Cardiac muscle cell (in vitro differentiated cells and primary cell): Measurements from ENCODE around the gene RPS6KA3. TPM values are rescaled to one million over a fixed set of nuclear protein-coding genes. Genes with fewer than 3 reads are reported as not detected.

ENCODE experiments used
- DNase-seq, 2 donors: peaks; one replicate each; pipeline versions ENCODE4 v3.0.0 to v3.0.0-alpha.2; 2010 to 2017; ENCODE audit warnings: low read depth in 1 of 2, low spot score in 1 of 2
- H3K27ac ChIP-seq: fragments of 200-600 bp; sonication (generic); 2 replicates; pipeline ENCODE4 v1.5.1; 2016
- H3K27me3 ChIP-seq: fragments of 200-600 bp; sonication (generic); 2 replicates; pipeline ENCODE4 v1.6.0; 2016; ENCODE audit warnings: control low read depth
- H3K36me3 ChIP-seq: fragments of 200-600 bp; sonication (generic); 2 replicates; pipeline ENCODE4 v1.5.1; 2016; ENCODE audit warnings: control low read depth
- H3K4me1 ChIP-seq: fragments of 200-600 bp; sonication (generic); 2 replicates; pipeline ENCODE4 v1.8.1; 2017; ENCODE audit warnings: low read depth, mild to moderate bottlenecking, mixed run types
- H3K4me3 ChIP-seq: fragments of 200-600 bp; sonication (generic); 2 replicates; pipeline ENCODE4 v1.5.1; 2016; ENCODE audit warnings: mild to moderate bottlenecking
- H3K9me3 ChIP-seq: fragments of 200-600 bp; sonication (generic); 2 replicates; pipeline ENCODE4 v1.5.1; 2017; ENCODE audit warnings: low read depth, mild to moderate bottlenecking, control low read depth
- polyA plus RNA-seq: library from polyadenylated mRNA; unstranded; fragments of >200 nt; fragmentation: Nextera tagmentation; extraction: Ambion mirVana; gene quantifications from 2 replicates; pipeline ENCODE4 v1.2.1, GENCODE V29; 2016
- total RNA-seq: library from RNA; depleted of rRNA; stranded (reverse); fragments of >200 nt; gene quantifications from 2 replicates; pipeline ENCODE4 v1.2.3, GENCODE V29; 2016
- TF ChIP-seq, protein P1 (sequence below): IDR thresholded peaks from 2 replicates; pipeline ENCODE4 v1.5.1; 2012; ENCODE audit warnings: low read depth, mild to moderate bottlenecking, low read length

The RPS6KA3 gene
- total and polyA plus RNA-seq, 2 experiments from 2014 or later: 5.3 to 7.1 TPM

DNA sequence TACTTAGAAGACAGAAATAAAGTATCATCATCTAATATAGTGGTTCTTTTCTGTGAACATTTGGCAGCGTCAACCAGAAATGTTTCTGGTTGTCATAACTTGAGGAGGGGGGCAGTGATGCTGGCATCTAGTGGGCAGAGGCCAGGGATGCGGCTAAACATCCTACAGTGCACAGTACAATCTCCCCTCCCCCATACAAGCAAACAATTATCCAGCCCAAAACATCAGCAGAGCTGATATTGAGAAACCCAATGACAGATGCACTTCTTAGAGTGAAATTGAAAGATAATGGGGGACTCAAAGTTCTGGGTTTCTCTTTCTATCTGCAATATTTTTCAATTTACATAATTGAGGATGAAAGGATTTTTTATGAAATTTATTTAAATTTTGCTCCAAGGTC, 123.1 kb downstream of the RPS6KA3 start:
- TF ChIP-seq, protein P1, sequence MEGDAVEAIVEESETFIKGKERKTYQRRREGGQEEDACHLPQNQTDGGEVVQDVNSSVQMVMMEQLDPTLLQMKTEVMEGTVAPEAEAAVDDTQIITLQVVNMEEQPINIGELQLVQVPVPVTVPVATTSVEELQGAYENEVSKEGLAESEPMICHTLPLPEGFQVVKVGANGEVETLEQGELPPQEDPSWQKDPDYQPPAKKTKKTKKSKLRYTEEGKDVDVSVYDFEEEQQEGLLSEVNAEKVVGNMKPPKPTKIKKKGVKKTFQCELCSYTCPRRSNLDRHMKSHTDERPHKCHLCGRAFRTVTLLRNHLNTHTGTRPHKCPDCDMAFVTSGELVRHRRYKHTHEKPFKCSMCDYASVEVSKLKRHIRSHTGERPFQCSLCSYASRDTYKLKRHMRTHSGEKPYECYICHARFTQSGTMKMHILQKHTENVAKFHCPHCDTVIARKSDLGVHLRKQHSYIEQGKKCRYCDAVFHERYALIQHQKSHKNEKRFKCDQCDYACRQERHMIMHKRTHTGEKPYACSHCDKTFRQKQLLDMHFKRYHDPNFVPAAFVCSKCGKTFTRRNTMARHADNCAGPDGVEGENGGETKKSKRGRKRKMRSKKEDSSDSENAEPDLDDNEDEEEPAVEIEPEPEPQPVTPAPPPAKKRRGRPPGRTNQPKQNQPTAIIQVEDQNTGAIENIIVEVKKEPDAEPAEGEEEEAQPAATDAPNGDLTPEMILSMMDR: no peak
- no peak overlapping the region for H3K4me3 ChIP-seq
- H3K9me3 ChIP-seq: no peaks in the 10 kb centered on the region
- no peak for DNase-seq
- peaks cover 6% of the 10 kb centered on the region for H3K4me1 ChIP-seq
- H3K27ac ChIP-seq: no peak overlapping the region
- H3K36me3 ChIP-seq: no peaks in the 10 kb centered on the region
- H3K27me3 ChIP-seq: no peaks in the 10 kb centered on the region

GRCh38 chrX:20143111-20143510, 123.6 kb downstream of the RPS6KA3 start:
- Histone ChIP-seq H3K27ac (no peak overlapping the region), H3K36me3 (no peaks in the 10 kb centered on the region), H3K9me3 (no peaks in the 10 kb centered on the region), H3K27me3 (no peaks in the 10 kb centered on the region), H3K4me1 (peaks cover 6% of the 10 kb centered on the region), H3K4me3 (no peak overlapping the region)
- DNase-seq: no peak
- TF ChIP-seq, protein P1: no peak

- H3K4me1 ChIP-seq: peaks cover 6% of the 10 kb centered on the region
- H3K36me3 ChIP-seq: peaks cover 7% of the 10 kb centered on the region
- peak within 1 kb of the TSS; percentile 88 for H3K27ac ChIP-seq
- H3K4me3 ChIP-seq: peak within 1 kb of the TSS; percentile 64
- TF ChIP-seq, protein P1: no peak
- peak; percentile 95 to 98 for DNase-seq
- H3K9me3 ChIP-seq: no peaks in the 10 kb centered on the region
- H3K27me3 ChIP-seq: no peaks in the 10 kb centered on the region
These were observed 125.2 kb downstream of the RPS6KA3 start, which contains the start of gene EIF1AX for GRCh38 chrX:20141281-20142220. TSS of gene EIF1AX (minus strand) at chrX:20141838. CDS start at chrX:20141640, 198 bp downstream.

- H3K27me3 ChIP-seq: no peaks in the 10 kb centered on the region
- DNase-seq: no peak
- H3K36me3 ChIP-seq: peaks cover 7% of the 10 kb centered on the region
- peak overlapping the region; percentile 64 for H3K4me3 ChIP-seq
- H3K4me1 ChIP-seq: peaks cover 6% of the 10 kb centered on the region
- no peak overlapping the region for H3K27ac ChIP-seq
- H3K9me3 ChIP-seq: no peaks in the 10 kb centered on the region
- TF ChIP-seq, protein P1: no peak
These were observed 126.3 kb downstream of the RPS6KA3 start for GRCh38 chrX:20140420-20140819.

DNA sequence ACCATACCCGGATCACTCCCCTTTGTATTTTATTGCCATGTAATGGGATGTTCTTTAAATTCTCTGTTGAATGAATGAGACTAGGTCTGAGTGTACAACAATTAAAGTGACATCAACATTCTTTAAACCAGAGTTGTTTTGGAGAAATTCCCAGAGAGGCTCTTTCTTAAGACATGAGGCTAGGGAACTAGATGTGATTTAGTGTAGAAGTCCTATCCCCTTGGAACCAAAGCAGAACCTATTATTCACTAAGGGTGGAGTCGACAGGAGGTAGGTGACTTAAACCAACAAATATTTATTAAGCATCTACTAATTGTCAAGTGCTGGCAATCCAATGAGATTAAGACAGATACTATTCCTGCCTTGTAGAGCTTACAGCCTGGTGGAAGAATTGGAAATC, 126.7 kb downstream of the RPS6KA3 start:
- Histone ChIP-seq H3K36me3 (peaks cover 7% of the 10 kb centered on the region), H3K27ac (no peak overlapping the region), H3K4me3 (no peak overlapping the region), H3K9me3 (no peaks in the 10 kb centered on the region), H3K27me3 (no peaks in the 10 kb centered on the region), H3K4me1 (peaks cover 6% of the 10 kb centered on the region)
- peak in 1 of 2 donors; percentile 28 for DNase-seq
- TF ChIP-seq, protein P1: no peak
